ENCODE measurements around the gene RPL10. TPM values are rescaled to one million over a fixed set of nuclear protein-coding genes. Genes with fewer than 3 reads are reported as not detected.

RPL10 gene
- polyA plus RNA-seq, 1 experiment = 3,912 TPM

DNA sequence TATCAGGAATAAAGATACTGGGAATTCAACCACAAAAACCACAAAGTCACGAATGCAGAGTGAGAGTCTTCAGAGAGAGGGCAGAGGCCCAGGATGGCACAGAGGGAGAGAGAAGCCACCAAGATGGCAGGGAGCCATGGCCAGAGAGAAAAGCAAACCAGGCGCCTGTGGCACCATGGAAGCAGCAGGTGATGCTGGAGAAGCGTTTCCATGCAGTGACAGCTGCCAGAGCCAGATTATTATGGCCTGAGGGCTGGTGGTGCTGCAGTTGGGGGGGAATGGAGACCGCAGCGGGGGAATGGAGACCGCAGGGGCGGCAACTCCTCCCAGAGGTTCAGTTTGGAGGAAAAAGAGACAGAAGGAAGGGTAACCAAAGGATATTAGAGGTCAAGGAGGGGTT, 19.0 kb downstream of the RPL10 start:
- Histone ChIP-seq H3K27me3 (ENCODE audit: control insufficient read depth, insufficient read depth, low read length) (no peaks in the 10 kb centered on the region), H3K9me3 (ENCODE audit: control insufficient read depth, insufficient read depth, low read length) (no peaks in the 10 kb centered on the region), H3K27ac (ENCODE audit: low read depth, low read length) (no peak overlapping the region), H3K4me3 (ENCODE audit: low read depth, low read length) (no peak overlapping the region)
- no peak for DNase-seq (ENCODE audit: low read depth, low spot score)
- CTCF ChIA-PET = no interaction called here
- TF ChIP-seq, protein P1, sequence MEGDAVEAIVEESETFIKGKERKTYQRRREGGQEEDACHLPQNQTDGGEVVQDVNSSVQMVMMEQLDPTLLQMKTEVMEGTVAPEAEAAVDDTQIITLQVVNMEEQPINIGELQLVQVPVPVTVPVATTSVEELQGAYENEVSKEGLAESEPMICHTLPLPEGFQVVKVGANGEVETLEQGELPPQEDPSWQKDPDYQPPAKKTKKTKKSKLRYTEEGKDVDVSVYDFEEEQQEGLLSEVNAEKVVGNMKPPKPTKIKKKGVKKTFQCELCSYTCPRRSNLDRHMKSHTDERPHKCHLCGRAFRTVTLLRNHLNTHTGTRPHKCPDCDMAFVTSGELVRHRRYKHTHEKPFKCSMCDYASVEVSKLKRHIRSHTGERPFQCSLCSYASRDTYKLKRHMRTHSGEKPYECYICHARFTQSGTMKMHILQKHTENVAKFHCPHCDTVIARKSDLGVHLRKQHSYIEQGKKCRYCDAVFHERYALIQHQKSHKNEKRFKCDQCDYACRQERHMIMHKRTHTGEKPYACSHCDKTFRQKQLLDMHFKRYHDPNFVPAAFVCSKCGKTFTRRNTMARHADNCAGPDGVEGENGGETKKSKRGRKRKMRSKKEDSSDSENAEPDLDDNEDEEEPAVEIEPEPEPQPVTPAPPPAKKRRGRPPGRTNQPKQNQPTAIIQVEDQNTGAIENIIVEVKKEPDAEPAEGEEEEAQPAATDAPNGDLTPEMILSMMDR (IDR thresholded peaks at IDR 0.05; ENCODE audit: low read depth, low read length) = no peak
- POLR2A ChIA-PET = interaction anchor here (0.6 to 0.7 kb wide), 3 partner anchors 19 to 61 kb away, joined by 3 to 5 read pairs (median 5); no protein-coding TSS in a partner anchor

DNA sequence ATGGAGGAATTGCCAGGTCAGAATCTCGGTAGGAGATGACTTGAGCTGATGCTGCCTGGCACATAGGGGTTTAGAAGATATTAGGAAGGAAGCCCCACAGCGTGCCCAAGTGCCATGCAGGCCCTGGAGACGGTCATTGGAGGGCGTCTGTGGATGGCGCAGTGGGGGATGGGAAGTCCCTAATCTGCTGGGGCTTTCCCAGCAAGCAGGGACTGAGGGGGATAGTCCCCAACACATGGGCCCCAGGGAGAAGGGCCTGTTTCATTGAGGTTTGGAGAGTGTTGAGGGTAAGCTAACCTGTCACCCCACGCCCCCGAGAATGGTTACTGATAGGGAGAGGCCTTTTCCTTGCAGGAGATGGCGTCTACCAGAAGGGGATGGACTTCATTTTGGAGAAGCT, 21.0 kb downstream of the RPL10 start:
- no peak for DNase-seq (ENCODE audit: low read depth, low spot score)
- ChIA-PET POLR2A (no interaction called here), CTCF (no interaction called here)
- Histone ChIP-seq H3K27ac (ENCODE audit: low read depth, low read length) (no peak overlapping the region), H3K9me3 (ENCODE audit: control insufficient read depth, insufficient read depth, low read length) (no peaks in the 10 kb centered on the region), H3K4me3 (ENCODE audit: low read depth, low read length) (no peak overlapping the region), H3K27me3 (ENCODE audit: control insufficient read depth, insufficient read depth, low read length) (no peaks in the 10 kb centered on the region)
- TF ChIP-seq, protein P1 (IDR thresholded peaks at IDR 0.05; ENCODE audit: low read depth, low read length) = no peak

DNA sequence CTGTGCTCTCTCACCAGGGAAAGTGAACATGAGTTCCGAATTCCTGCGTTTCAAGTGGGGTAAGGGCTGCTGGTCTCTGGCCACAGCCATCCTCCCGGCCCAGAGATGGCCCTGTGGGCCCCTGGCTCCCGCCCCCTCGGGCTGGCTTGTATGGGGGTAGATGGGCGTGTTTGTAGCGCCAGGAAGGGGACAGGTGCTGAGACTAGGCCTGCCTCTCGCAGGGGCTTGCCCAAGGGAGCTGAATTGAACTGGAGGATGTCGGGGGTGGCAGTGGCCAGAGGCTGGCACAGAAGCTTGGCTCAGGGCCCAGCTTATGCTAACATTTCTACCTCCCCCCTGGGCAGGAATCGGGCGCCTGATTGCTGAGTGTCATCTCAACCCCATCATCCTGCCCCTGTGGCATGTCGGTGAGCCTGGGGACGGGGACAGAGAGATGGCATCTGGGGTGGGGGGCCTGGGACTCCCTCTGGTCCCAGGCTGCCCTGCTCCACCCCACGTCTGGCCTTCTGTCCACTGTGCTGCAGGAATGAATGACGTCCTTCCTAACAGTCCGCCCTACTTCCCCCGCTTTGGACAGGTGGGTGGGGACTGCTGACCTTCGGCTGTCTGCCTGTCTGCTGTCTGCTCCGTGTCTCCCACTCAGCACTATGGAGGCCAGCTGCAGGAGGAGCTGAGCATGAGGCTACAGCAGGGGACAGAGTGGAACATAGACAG, 21.7 kb downstream of the RPL10 start:
- no peaks in the 10 kb centered on the region for H3K9me3 ChIP-seq (ENCODE audit: control insufficient read depth, insufficient read depth, low read length)
- POLR2A ChIA-PET = no interaction called here
- CTCF ChIA-PET = no interaction called here
- H3K4me3 ChIP-seq (ENCODE audit: low read depth, low read length) = no peak overlapping the region
- no peaks in the 10 kb centered on the region for H3K27me3 ChIP-seq (ENCODE audit: control insufficient read depth, insufficient read depth, low read length)
- TF ChIP-seq, protein P1 (IDR thresholded peaks at IDR 0.05; ENCODE audit: low read depth, low read length) = no peak
- H3K27ac ChIP-seq (ENCODE audit: low read depth, low read length) = no peak overlapping the region
- no peak for DNase-seq (ENCODE audit: low read depth, low spot score)

DNA sequence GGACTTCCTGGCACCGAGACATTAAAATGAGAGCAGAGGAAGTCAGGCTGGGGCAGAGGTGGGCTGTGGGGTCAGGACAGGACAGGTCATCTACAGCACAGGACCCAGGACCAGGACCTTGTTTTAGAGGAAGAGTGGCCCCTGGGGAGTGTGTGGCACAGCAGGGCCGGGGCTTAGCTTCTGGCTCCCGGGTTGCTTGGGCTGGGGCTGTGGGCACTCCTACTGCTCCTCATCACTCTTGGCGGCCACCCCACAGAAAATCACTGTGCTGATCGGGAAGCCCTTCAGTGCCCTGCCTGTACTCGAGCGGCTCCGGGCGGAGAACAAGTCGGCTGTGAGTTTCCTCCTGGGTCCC, 22.2 kb downstream of the RPL10 start:
- no peak for DNase-seq (ENCODE audit: low read depth, low spot score)
- POLR2A ChIA-PET = no interaction called here
- CTCF ChIA-PET = no interaction called here

More for the DNA sequence above, 22.2 kb downstream of the RPL10 start:
- H3K27me3 ChIP-seq (ENCODE audit: control insufficient read depth, insufficient read depth, low read length) = no peaks in the 10 kb centered on the region
- H3K9me3 ChIP-seq (ENCODE audit: control insufficient read depth, insufficient read depth, low read length) = no peaks in the 10 kb centered on the region
- no peak overlapping the region for H3K4me3 ChIP-seq (ENCODE audit: low read depth, low read length)
- TF ChIP-seq, protein P1 (IDR thresholded peaks at IDR 0.05; ENCODE audit: low read depth, low read length) = no peak
- H3K27ac ChIP-seq (ENCODE audit: low read depth, low read length) = no peak overlapping the region

Measured in AG04450 (cell line).